GM12878 (cell line): Measurements from ENCODE around the gene PSME3. TPM values are rescaled to one million over a fixed set of nuclear protein-coding genes. Genes with fewer than 3 reads are reported as not detected.

ENCODE experiments used
- ATAC-seq: fragments of 200-7000 bp; cut with Tn5 transposase; 3 replicates; pipeline ENCODE4 v1.9.1; 2020; ENCODE audit warnings: mild to moderate bottlenecking, moderate library complexity
- BruUV-seq: library from RNA; stranded (reverse); fragments of 400-500 nt; replicated peaks from 2 replicates; lab custom pipeline; 2021; lab: Mats Ljungman, UMichigan
- CTCF ChIA-PET: fragments of 300-600 bp; sonication (Branson Sonifier 250); formaldehyde crosslinking; extraction: SDS; loops from one replicate; lab custom pipeline; 2021; ENCODE audit warnings: inconsistent platforms; lab: Yijun Ruan, JAX
- POLR2A ChIA-PET: fragments of 350-600 bp; formaldehyde crosslinking; extraction: SDS; loops from one replicate; lab custom pipeline; 2021; ENCODE audit warnings: inconsistent platforms; lab: Charles Lee
- RAD21 ChIA-PET: fragments of 300-600 bp; sonication (Branson Sonifier 250); formaldehyde crosslinking; loops from one replicate; lab custom pipeline; 2023; ENCODE audit warnings: antibody characterized with exemption; ENCODE audit not compliant: unreplicated experiment; lab: Charles Lee
- SMC1A ChIA-PET: fragments of 300-600 bp; sonication (Branson Sonifier 250); formaldehyde crosslinking; loops from one replicate; lab custom pipeline; 2023; ENCODE audit not compliant: unreplicated experiment, uncharacterized antibody; lab: Charles Lee
- DNase-seq: peaks from one replicate; pipeline ENCODE4 v3.0.0-alpha.2; 2011; ENCODE audit warnings: low read depth, low spot score
- FAIRE-seq: peaks from 3 replicates; lab custom pipeline; 2011; peaks lifted over from hg19 to GRCh38; lab: Jason Lieb, UNC
- H2AFZ ChIP-seq: 2 replicates; pipeline ENCODE4 v1.6.0; 2011; ENCODE audit warnings: low read depth, low read length, control low read depth; ENCODE audit not compliant: control insufficient read depth
- H3K27ac ChIP-seq: 2 replicates; pipeline ENCODE4 v1.5.1; 2011; ENCODE audit warnings: control low read depth; ENCODE audit not compliant: control insufficient read depth, insufficient read depth
- H3K27me3 ChIP-seq, 2 experiments: replicated peaks in 1 of 2; 2 replicates each; pipeline versions ENCODE4 v1.6.0 to v1.6.1; 2011; ENCODE audit warnings: low read length in 1 of 2; ENCODE audit not compliant: control insufficient read depth in 2 of 2, insufficient read depth in 2 of 2
- H3K36me3 ChIP-seq, 2 experiments: 2 replicates each; pipeline ENCODE4 v1.5.1; 2011; ENCODE audit warnings: low read length in 1 of 2; ENCODE audit not compliant: control insufficient read depth in 2 of 2, insufficient read depth in 2 of 2
- H3K4me1 ChIP-seq: 2 replicates; pipeline ENCODE4 v1.6.1; 2011; ENCODE audit warnings: mild to moderate bottlenecking, low read length, moderate library complexity, mixed read lengths; ENCODE audit not compliant: control insufficient read depth, insufficient read depth
- H3K4me2 ChIP-seq: 2 replicates; pipeline ENCODE4 v1.6.0; 2011; ENCODE audit warnings: control low read depth; ENCODE audit not compliant: control insufficient read depth, insufficient read depth
- H3K4me3 ChIP-seq: fragments of 200-600 bp; sonication (generic); 2 replicates; pipeline ENCODE4 v1.5.1; 2016
- H3K79me2 ChIP-seq: 2 replicates; pipeline ENCODE4 v1.6.0; 2011; ENCODE audit warnings: low read length; ENCODE audit not compliant: control insufficient read depth, insufficient read depth
- H3K9ac ChIP-seq: 2 replicates; pipeline ENCODE4 v1.8.0; 2011; ENCODE audit warnings: low read length, control low read depth, mixed read lengths; ENCODE audit not compliant: control insufficient read depth, insufficient read depth
- H3K9me3 ChIP-seq: replicated peaks from 3 replicates; pipeline ENCODE4 v1.5.1; 2011; ENCODE audit warnings: mild to moderate bottlenecking, low read length; ENCODE audit not compliant: control insufficient read depth, insufficient read depth
- H4K20me1 ChIP-seq: 2 replicates; pipeline ENCODE4 v1.6.0; 2011; ENCODE audit not compliant: control insufficient read depth, insufficient read depth
- BHLHE40 ChIP-seq, 2 experiments: fragments of 450-650 bp in 1 of 2; IDR thresholded peaks; 2 replicates each; pipeline ENCODE4 v1.6.1; 2011 to 2017; ENCODE audit warnings: low read depth in 2 of 2, borderline replicate concordance in 1 of 2, improper control_type of control experiment in 1 of 2, low read length in 1 of 2, mild to moderate bottlenecking in 1 of 2
- CBFB ChIP-seq: IDR thresholded peaks from 2 replicates; pipeline ENCODE4 v1.6.1; 2016; ENCODE audit warnings: antibody characterized with exemption, low read depth
- DPF2 ChIP-seq: fragments of 450-650 bp; IDR thresholded peaks from 2 replicates; pipeline ENCODE4 v1.6.1; 2017; ENCODE audit warnings: mild to moderate bottlenecking
- ESRRA ChIP-seq: IDR thresholded peaks from 2 replicates; pipeline ENCODE4 v1.6.1; 2012; ENCODE audit warnings: mild to moderate bottlenecking, low read length, improper control_type of control experiment
- MTA2 ChIP-seq: fragments of 450-650 bp; IDR thresholded peaks from 2 replicates; pipeline ENCODE4 v1.6.1; 2016; ENCODE audit warnings: low read depth, mild to moderate bottlenecking, moderate library complexity
- MYC ChIP-seq: IDR thresholded peaks from 2 replicates; pipeline ENCODE4 v1.6.1; 2011; ENCODE audit warnings: mild to moderate bottlenecking, low read length, moderate library complexity, inconsistent platforms; ENCODE audit not compliant: insufficient read depth, insufficient replicate concordance, insufficient read length, severe bottlenecking
- RELA ChIP-seq: fragments of 450-650 bp; IDR thresholded peaks from 2 replicates; pipeline ENCODE4 v1.8.0; 2014; ENCODE audit warnings: borderline replicate concordance; ENCODE audit not compliant: partially characterized antibody
- SIX5 ChIP-seq: IDR thresholded peaks from 2 replicates; pipeline ENCODE4 v1.6.1; 2011; ENCODE audit warnings: mild to moderate bottlenecking, low read depth, low read length, moderate library complexity; ENCODE audit not compliant: severe bottlenecking
- TCF3 ChIP-seq: IDR thresholded peaks from 2 replicates; pipeline ENCODE4 v1.6.1; 2012; ENCODE audit warnings: low read depth, mild to moderate bottlenecking, low read length, borderline replicate concordance; ENCODE audit not compliant: insufficient read depth
- ZBED1 ChIP-seq: IDR thresholded peaks from 2 replicates; pipeline ENCODE4 v1.6.1; 2016; ENCODE audit warnings: borderline replicate concordance
- ZNF207 ChIP-seq: fragments of 450-650 bp; IDR thresholded peaks from 2 replicates; pipeline ENCODE4 v1.6.1; 2014; ENCODE audit warnings: antibody characterized with exemption, mild to moderate bottlenecking, borderline replicate concordance
- WGBS: methylation state at CpG from one replicate; pipeline ENCODE4 v1.1.6; 2016; ENCODE audit warnings: low lambda C conversion rate; ENCODE audit not compliant: insufficient replicate concordance, insufficient coverage; ENCODE audit errors: missing lambda C conversion rate; 5-methylcytosine and 5-hydroxymethylcytosine counted together
- in situ Hi-C: fragments of 300-500 bp; cut with MboI; formaldehyde crosslinking; loops from 9 replicates; pipeline ENCODE4 v1.14.3; 2018; ENCODE audit warnings: mixed read lengths
- intact Hi-C: fragments of 100-400 bp; cut with micrococcal nuclease; formaldehyde crosslinking; loops from one replicate; pipeline ENCODE4 v1.14.2; 2022; ENCODE audit not compliant: unreplicated experiment
- polyA plus RNA-seq, 11 experiments: library from polyadenylated mRNA; depleted of rRNA in 4 of 11; unstranded in 6 of 11; stranded (reverse) in 5 of 11; fragments of >200 nt; fragmentation: Nextera tagmentation in 4 of 11; fragmentation: Illumina TruSeq in 1 of 11; extraction: Ambion mirVana in 4 of 11; extraction: Trizol in 1 of 11; gene quantifications; 1 replicate in 1 of 11; 2 replicates in 10 of 11; pipeline versions ENCODE4 v1.2.1 to v1.2.3, GENCODE V29; 2011 to 2016; ENCODE audit warnings: inconsistent platforms in 2 of 11, missing spikeins in 2 of 11, low read depth in 1 of 11
- total RNA-seq, 4 experiments: library from RNA; depleted of rRNA in 3 of 4; stranded (reverse); fragments of >200 nt in 3 of 4; fragmentation: Illumina TruSeq in 1 of 4; extraction: Trizol in 1 of 4; gene quantifications; 2 replicates each; pipeline versions ENCODE4 v1.2.1 to v1.2.3, GENCODE V29; 2013 to 2021
- TF ChIP-seq, protein P1 (sequence below): fragments of 450-650 bp; IDR thresholded peaks from 2 replicates; pipeline ENCODE4 v1.6.1; 2018; ENCODE audit warnings: borderline replicate concordance, mild to moderate bottlenecking; ENCODE audit not compliant: partially characterized antibody

The PSME3 gene
- total and polyA plus RNA-seq, 10 of the 15 experiments (the other 5 are each of a cell fraction or from before 2014, with no cell fraction given), result 26.9 to 330 (median 137) TPM

DNA sequence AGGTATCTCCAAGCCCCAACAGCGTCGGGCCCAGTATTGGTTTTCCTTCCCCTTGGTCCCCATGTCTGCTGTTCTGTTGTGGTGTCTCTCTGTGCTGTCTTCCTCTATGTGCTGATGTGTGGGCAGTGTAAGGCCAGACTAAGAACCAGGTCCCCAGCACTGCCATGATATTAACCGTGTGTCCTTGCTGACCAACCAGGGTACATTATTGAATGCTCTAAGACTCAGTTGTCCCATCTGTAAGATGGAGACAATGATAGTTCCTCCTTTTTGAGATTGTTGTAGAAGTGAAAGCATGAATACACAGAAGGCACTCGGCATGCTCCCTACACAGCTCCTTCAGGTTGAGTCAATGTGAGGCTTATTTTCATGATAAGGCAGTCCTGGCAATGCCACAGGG is 38.5 kb downstream of the PSME3 start:
- Histone ChIP-seq H3K36me3 (no peaks in the 10 kb centered on the region), H3K9me3 (no peaks in the 10 kb centered on the region; the same call in 2 of the 3 replicates), H3K79me2 (no peaks in the 10 kb centered on the region), H3K4me2 (no peak overlapping the region), H3K4me1 (no peaks in the 10 kb centered on the region), H3K4me3 (no peak overlapping the region), H3K9ac (no peak overlapping the region), H3K27ac (no peak overlapping the region), H3K27me3 (peaks cover 0 to 3% of the 10 kb centered on the region in 2 experiments; a peak in 1 of 4 replicates), H4K20me1 (no peaks in the 10 kb centered on the region), H2AFZ (no peak overlapping the region)
- intact Hi-C loops (no loop called here), in situ Hi-C loops (no loop called here)
- FAIRE-seq (no peak), ATAC-seq (no peak), DNase-seq (no peak)
- 78% methylated on average over 4 of the region's 4 CpGs for WGBS
- ChIA-PET POLR2A (no interaction called here), SMC1A (no interaction called here), CTCF (no interaction called here), RAD21 (interaction anchor here (0.6 kb wide), 1 partner anchor 98 kb away, joined by 4 read pairs; no protein-coding TSS in a partner anchor)
- no peak for TF ChIP-seq TCF3
- no peak for TF ChIP-seq SIX5
- BruUV-seq, result no TSS peak

DNA sequence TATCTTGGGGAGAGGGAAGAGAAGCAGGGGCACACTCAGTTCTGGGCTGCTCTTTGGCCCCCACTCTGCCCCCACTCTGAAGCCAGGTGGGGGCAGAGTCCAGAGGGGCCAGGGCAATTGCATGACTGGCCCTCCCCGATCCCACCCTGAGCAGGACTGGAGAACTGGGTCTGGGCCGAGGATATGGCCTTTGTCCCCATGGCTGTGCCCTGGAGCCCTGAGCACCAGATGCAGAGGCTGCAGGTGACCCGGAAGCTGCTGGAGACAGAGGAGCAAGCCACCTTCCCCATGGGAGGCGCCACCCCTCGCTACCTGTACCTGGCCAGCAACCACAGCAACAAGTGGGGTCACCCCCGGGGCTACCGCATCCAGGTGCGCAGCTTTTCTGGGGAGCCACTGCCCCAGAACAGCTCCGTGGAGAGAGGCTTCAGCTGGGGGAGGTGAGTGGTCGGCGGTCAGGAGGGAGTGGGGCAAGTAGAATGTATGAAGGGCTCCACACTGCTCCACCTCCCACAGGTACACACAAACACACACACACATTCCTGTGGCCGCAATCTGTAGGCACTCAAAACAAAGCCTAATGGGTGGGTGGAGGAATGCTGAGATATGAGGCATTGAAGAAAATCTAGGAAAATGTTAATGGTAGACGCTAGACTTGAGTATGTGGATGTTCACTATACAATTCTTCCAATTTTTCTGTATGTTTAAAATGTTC is 39.2 kb downstream of the PSME3 start:
- in situ Hi-C loops (no loop called here), intact Hi-C loops (no loop called here)
- Histone ChIP-seq H3K27ac (no peak overlapping the region), H3K79me2 (no peaks in the 10 kb centered on the region), H3K9ac (no peak overlapping the region), H3K4me1 (no peaks in the 10 kb centered on the region), H3K9me3 (no peaks in the 10 kb centered on the region; the same call in 2 of the 3 replicates), H3K4me2 (no peak overlapping the region), H3K36me3 (no peaks in the 10 kb centered on the region), H2AFZ (no peak overlapping the region), H4K20me1 (no peaks in the 10 kb centered on the region), H3K27me3 (peaks cover 0 to 3% of the 10 kb centered on the region in 2 experiments; a peak in 2 of 4 replicates), H3K4me3 (no peak overlapping the region)
- ChIA-PET CTCF (no interaction called here), POLR2A (no interaction called here), SMC1A (no interaction called here), RAD21 (interaction anchor here (0.6 kb wide), 1 partner anchor 97 kb away, joined by 4 read pairs; no protein-coding TSS in a partner anchor)
- ATAC-seq, result no peak
- FAIRE-seq, result no peak
- BruUV-seq, result no TSS peak
- WGBS, result 50% methylated on average over 13 of the region's 13 CpGs
- DNase-seq, result no peak
- TF ChIP-seq ESRRA (no peak), ZNF207 (no peak), RELA (no peak), DPF2 (no peak), BHLHE40 (IDR thresholded peaks at IDR 0.05; ENCODE audit: borderline replicate concordance in 1 of 2, low read depth in 2 of 2, low read length in 1 of 2) (no peak), MTA2 (no peak), CBFB (no peak), ZBED1 (no peak), MYC (no peak)
- TF ChIP-seq, protein P1, sequence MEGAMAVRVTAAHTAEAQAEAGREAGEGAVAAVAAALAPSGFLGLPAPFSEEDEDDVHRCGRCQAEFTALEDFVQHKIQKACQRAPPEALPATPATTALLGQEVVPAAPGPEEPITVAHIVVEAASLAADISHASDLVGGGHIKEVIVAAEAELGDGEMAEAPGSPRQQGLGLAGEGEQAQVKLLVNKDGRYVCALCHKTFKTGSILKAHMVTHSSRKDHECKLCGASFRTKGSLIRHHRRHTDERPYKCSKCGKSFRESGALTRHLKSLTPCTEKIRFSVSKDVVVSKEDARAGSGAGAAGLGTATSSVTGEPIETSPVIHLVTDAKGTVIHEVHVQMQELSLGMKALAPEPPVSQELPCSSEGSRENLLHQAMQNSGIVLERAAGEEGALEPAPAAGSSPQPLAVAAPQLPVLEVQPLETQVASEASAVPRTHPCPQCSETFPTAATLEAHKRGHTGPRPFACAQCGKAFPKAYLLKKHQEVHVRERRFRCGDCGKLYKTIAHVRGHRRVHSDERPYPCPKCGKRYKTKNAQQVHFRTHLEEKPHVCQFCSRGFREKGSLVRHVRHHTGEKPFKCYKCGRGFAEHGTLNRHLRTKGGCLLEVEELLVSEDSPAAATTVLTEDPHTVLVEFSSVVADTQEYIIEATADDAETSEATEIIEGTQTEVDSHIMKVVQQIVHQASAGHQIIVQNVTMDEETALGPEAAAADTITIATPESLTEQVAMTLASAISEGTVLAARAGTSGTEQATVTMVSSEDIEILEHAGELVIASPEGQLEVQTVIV, result no peak
